Tibial nerve (tissue), 4 donors: Measurements from ENCODE around the gene SMAD4. TPM values are rescaled to one million over a fixed set of nuclear protein-coding genes. Genes with fewer than 3 reads are reported as not detected.

Experiments
- DNase-seq, 2 donors: peaks; one replicate each; pipeline ENCODE4 v3.0.0-alpha.2; 2019; ENCODE audit warnings: low spot score in 2 of 2
- H3K27ac ChIP-seq, 4 donors: fragments of 200-600 bp; sonication (generic) in 3 of 4; one replicate each; pipeline ENCODE4 v1.5.1; 2017 to 2019; ENCODE audit warnings: mild to moderate bottlenecking in 1 of 4
- H3K27me3 ChIP-seq, 2 donors: fragments of 200-600 bp; sonication (generic) in 1 of 2; one replicate each; pipeline versions ENCODE4 v1.5.1 to v1.6.0; 2017 to 2019
- H3K36me3 ChIP-seq, 3 donors: fragments of 200-600 bp; sonication (generic); one replicate each; pipeline ENCODE4 v1.5.1; 2018 to 2019
- H3K4me1 ChIP-seq, 4 donors: fragments of 200-600 bp; sonication (generic) in 3 of 4; one replicate each; pipeline ENCODE4 v1.5.1; 2017 to 2019
- H3K4me3 ChIP-seq, 4 donors: fragments of 200-600 bp; sonication (generic) in 3 of 4; one replicate each; pipeline ENCODE4 v1.5.1; 2017 to 2019; ENCODE audit warnings: mild to moderate bottlenecking in 1 of 4, moderate library complexity in 1 of 4
- H3K9me3 ChIP-seq, 4 donors: fragments of 200-600 bp; sonication (generic) in 3 of 4; one replicate each; pipeline ENCODE4 v1.5.1; 2017 to 2019
- CTCF ChIP-seq, 5 experiments: fragments of 200-600 bp in 3 of 5; fragments of 450-650 bp in 2 of 5; sonication (generic) in 3 of 5; IDR thresholded peaks; one replicate each; pipeline ENCODE4 v1.5.1; 2016 to 2019; ENCODE audit warnings: antibody characterized with exemption in 5 of 5, mild to moderate bottlenecking in 3 of 5, moderate library complexity in 2 of 5
- EP300 ChIP-seq, 2 donors: sonication (generic); formaldehyde crosslinking; IDR thresholded peaks; one replicate each; pipeline ENCODE4 v1.6.1; 2017; ENCODE audit warnings: antibody characterized with exemption in 2 of 2, mild to moderate bottlenecking in 1 of 2
- POLR2A ChIP-seq, 2 donors: fragments of 450-650 bp; IDR thresholded peaks; one replicate each; pipeline ENCODE4 v1.6.1; 2017; ENCODE audit warnings: antibody characterized with exemption in 2 of 2, mild to moderate bottlenecking in 2 of 2, moderate library complexity in 2 of 2
- WGBS, 2 donors: methylation state at CpG; one replicate each; pipeline ENCODE4 v1.1.5; 2018; 5-methylcytosine and 5-hydroxymethylcytosine counted together
- total RNA-seq, 4 donors: library from RNA; depleted of rRNA; stranded (reverse); fragments of >200 nt; gene quantifications; one replicate each; pipeline ENCODE4 v1.1.0, GENCODE V29; 2016

The SMAD4 gene
- total RNA-seq, 4 donors from 2014 or later, result 100 to 182 (median 148) TPM

- Histone ChIP-seq H3K4me3 (no peak overlapping the region), H3K27ac (no peak overlapping the region), H3K4me1 (peaks cover 0 to 99% (median 31%) of the 10 kb centered on the region in 4 donors), H3K36me3 (peaks cover 0 to under 1% (median 0%) of the 10 kb centered on the region in 3 donors), H3K9me3 (no peaks in the 10 kb centered on the region), H3K27me3 (no peaks in the 10 kb centered on the region)
- WGBS, 2 donors, result 70 to 80% methylated on average over 3 of the region's 3 CpGs
- no peak for DNase-seq
- no peak for TF ChIP-seq CTCF (IDR thresholded peaks at IDR 0.05)
- no peak for TF ChIP-seq EP300 (IDR thresholded peaks at IDR 0.05)
- no peak for TF ChIP-seq POLR2A (IDR thresholded peaks at IDR 0.05)
Observed at GRCh38 chr18:51041677-51042352, 11.8 kb downstream of the SMAD4 start.

GRCh38 chr18:51044928-51045585 is 15.0 kb downstream of the SMAD4 start:
- no peak for DNase-seq
- peaks cover 0 to 31% (median 0%) of the 10 kb centered on the region in 3 donors for H3K36me3 ChIP-seq
- WGBS, 2 donors, result 26 to 31% methylated on average over 2 of the region's 2 CpGs
- peak overlapping the region in 1 of 4 donors; percentile 13 for H3K27ac ChIP-seq
- H3K9me3 ChIP-seq, result no peaks in the 10 kb centered on the region
- no peak overlapping the region for H3K4me3 ChIP-seq
- TF ChIP-seq EP300 (IDR thresholded peaks at IDR 0.05) (no peak), POLR2A (IDR thresholded peaks at IDR 0.05) (no peak)
- peaks cover 0 to 75% (median 12%) of the 10 kb centered on the region in 4 donors for H3K4me1 ChIP-seq
- no peaks in the 10 kb centered on the region for H3K27me3 ChIP-seq

GRCh38 chr18:51048190-51048589 is 18.2 kb downstream of the SMAD4 start:
- no peak overlapping the region for H3K4me3 ChIP-seq
- DNase-seq, result no peak
- H3K4me1 ChIP-seq, result peaks cover 0 to 51% (median 4%) of the 10 kb centered on the region in 4 donors
- 100% methylated on average over 1 of the region's 1 CpG for WGBS, 2 donors
- TF ChIP-seq CTCF (IDR thresholded peaks at IDR 0.05) (no peak), POLR2A (IDR thresholded peaks at IDR 0.05) (no peak), EP300 (IDR thresholded peaks at IDR 0.05) (no peak)
- no peaks in the 10 kb centered on the region for H3K9me3 ChIP-seq
- no peaks in the 10 kb centered on the region for H3K27me3 ChIP-seq
- peaks cover 0 to 40% (median 0%) of the 10 kb centered on the region in 3 donors for H3K36me3 ChIP-seq
- no peak overlapping the region for H3K27ac ChIP-seq

GRCh38 chr18:51049137-51049536 is 19.1 kb downstream of the SMAD4 start:
- Histone ChIP-seq H3K27me3 (no peaks in the 10 kb centered on the region), H3K4me1 (peaks cover 0 to 50% (median 3%) of the 10 kb centered on the region in 4 donors), H3K36me3 (peaks cover 0 to 40% (median 0%) of the 10 kb centered on the region in 3 donors), H3K9me3 (no peaks in the 10 kb centered on the region), H3K4me3 (no peak overlapping the region), H3K27ac (no peak overlapping the region)
- WGBS, 2 donors, result 78 to 81% methylated on average over 2 of the region's 2 CpGs
- TF ChIP-seq EP300 (IDR thresholded peaks at IDR 0.05) (no peak), POLR2A (IDR thresholded peaks at IDR 0.05) (no peak), CTCF (IDR thresholded peaks at IDR 0.05) (no peak)
- no peak for DNase-seq

- DNase-seq, result no peak
- TF ChIP-seq POLR2A (IDR thresholded peaks at IDR 0.05) (no peak), CTCF (IDR thresholded peaks at IDR 0.05) (peak; percentile 54 to 83 (median 69))
- no peak overlapping the region for H3K4me3 ChIP-seq
- no peaks in the 10 kb centered on the region for H3K27me3 ChIP-seq
- WGBS, 2 donors, result 44 to 45% methylated on average over 2 of the region's 2 CpGs
- no peaks in the 10 kb centered on the region for H3K9me3 ChIP-seq
- H3K36me3 ChIP-seq, result peaks cover 0 to 56% (median 0%) of the 10 kb centered on the region in 3 donors
- peaks cover 0 to 38% (median 0%) of the 10 kb centered on the region in 4 donors for H3K4me1 ChIP-seq
- no peak overlapping the region for H3K27ac ChIP-seq
Observed at GRCh38 chr18:51051105-51051712, 21.2 kb downstream of the SMAD4 start.
